ENCODE results near the gene USP36.

USP36 gene

GRCh38 chr17:78789663-78790181 is 50.9 kb downstream of the USP36 start:
- H3K4me3 ChIP-seq (ENCODE audit: low read length), result no peak overlapping the region
- no peak for TF ChIP-seq ZNF274 (IDR thresholded peaks at IDR 0.05; ENCODE audit: low read depth, low read length)

- H3K4me3 ChIP-seq (ENCODE audit: low read length), result no peak overlapping the region
- no peak for TF ChIP-seq ZNF274 (IDR thresholded peaks at IDR 0.05; ENCODE audit: low read depth, low read length)
These were observed 51.4 kb downstream of the USP36 start for GRCh38 chr17:78789149-78789662.

GRCh38 chr17:78788451-78788850 is 52.2 kb downstream of the USP36 start:
- no peak overlapping the region for H3K4me3 ChIP-seq (ENCODE audit: low read length)
- no peak for TF ChIP-seq ZNF274 (IDR thresholded peaks at IDR 0.05; ENCODE audit: low read depth, low read length)

GRCh38 chr17:78787444-78787843 is 53.2 kb downstream of the USP36 start:
- no peak for TF ChIP-seq ZNF274 (IDR thresholded peaks at IDR 0.05; ENCODE audit: low read depth, low read length)
- no peak overlapping the region for H3K4me3 ChIP-seq (ENCODE audit: low read length)

GRCh38 chr17:78785663-78786057 is 55.0 kb downstream of the USP36 start:
- no peak overlapping the region for H3K4me3 ChIP-seq (ENCODE audit: low read length)
- TF ChIP-seq ZNF274 (IDR thresholded peaks at IDR 0.05; ENCODE audit: low read depth, low read length), result no peak

GRCh38 chr17:78785011-78785662 is 55.5 kb downstream of the USP36 start:
- no peak overlapping the region for H3K4me3 ChIP-seq (ENCODE audit: low read length)
- TF ChIP-seq ZNF274 (IDR thresholded peaks at IDR 0.05; ENCODE audit: low read depth, low read length), result no peak

- TF ChIP-seq ZNF274 (IDR thresholded peaks at IDR 0.05; ENCODE audit: low read depth, low read length), result no peak
- no peak overlapping the region for H3K4me3 ChIP-seq (ENCODE audit: low read length)
These were observed 56.3 kb downstream of the USP36 start for GRCh38 chr17:78784352-78784751.

GRCh38 chr17:78783711-78784324 is 56.8 kb downstream of the USP36 start:
- H3K4me3 ChIP-seq (ENCODE audit: low read length), result no peak overlapping the region
- no peak for TF ChIP-seq ZNF274 (IDR thresholded peaks at IDR 0.05; ENCODE audit: low read depth, low read length)

GRCh38 chr17:78781893-78782304 is 58.7 kb downstream of the USP36 start, which contains the start of gene CYTH1:
Gene CYTH1 (minus strand): TSS chr17:78782273. CDS start chr17:78782223, 50 bp downstream.
- H3K4me3 ChIP-seq (ENCODE audit: low read length), result peak within 1 kb of the TSS; percentile 99
- TF ChIP-seq ZNF274 (IDR thresholded peaks at IDR 0.05; ENCODE audit: low read depth, low read length), result no peak

- no peak for TF ChIP-seq ZNF274 (IDR thresholded peaks at IDR 0.05; ENCODE audit: low read depth, low read length)
These were observed 59.3 kb downstream of the USP36 start for GRCh38 chr17:78781104-78781892.

GRCh38 chr17:78780335-78780734 is 60.3 kb downstream of the USP36 start:
- TF ChIP-seq ZNF274 (IDR thresholded peaks at IDR 0.05; ENCODE audit: low read depth, low read length), result no peak
- peak overlapping the region; percentile 99 for H3K4me3 ChIP-seq (ENCODE audit: low read length)

More at GRCh38 chr17:78781104-78781892, 59.3 kb downstream of the USP36 start:
- peak overlapping the region; percentile 99 for H3K4me3 ChIP-seq (ENCODE audit: low read length)

GRCh38 chr17:78779850-78780249 is 60.8 kb downstream of the USP36 start:
- TF ChIP-seq ZNF274 (IDR thresholded peaks at IDR 0.05; ENCODE audit: low read depth, low read length), result no peak
- peak overlapping the region; percentile 99 for H3K4me3 ChIP-seq (ENCODE audit: low read length)

- peak overlapping the region; percentile 99 for H3K4me3 ChIP-seq (ENCODE audit: low read length)
These were observed 61.3 kb downstream of the USP36 start for GRCh38 chr17:78779286-78779651.

- peak overlapping the region; percentile 13; the same call in 1 of the 2 replicates for H3K4me3 ChIP-seq (ENCODE audit: low read length)
- no peak for TF ChIP-seq ZNF274 (IDR thresholded peaks at IDR 0.05; ENCODE audit: low read depth, low read length)
These were observed 62.7 kb downstream of the USP36 start for GRCh38 chr17:78777881-78778280.
